SK-N-MC (cell line): ENCODE measurements around the gene PDE11A.

Experiments
- DNase-seq: peaks from one replicate; pipeline ENCODE4 v3.0.0-alpha.2; 2011; ENCODE audit warnings: low read depth, low spot score
- H3K27ac ChIP-seq: fragments of 200-600 bp; sonication (generic); 2 replicates; pipeline ENCODE4 v1.5.1; 2016; ENCODE audit warnings: mixed run types
- H3K36me3 ChIP-seq: fragments of 200-600 bp; sonication (generic); 2 replicates; pipeline ENCODE4 v1.6.1; 2017; ENCODE audit warnings: antibody characterized with exemption, low read length, mixed read lengths; ENCODE audit not compliant: insufficient read depth
- H3K4me3 ChIP-seq: fragments of 200-600 bp; sonication (generic); 2 replicates; pipeline ENCODE4 v1.5.1; 2016
- H3K9ac ChIP-seq: fragments of 200-600 bp; sonication (generic); 2 replicates; pipeline ENCODE4 v1.8.0; 2017; ENCODE audit warnings: mixed run types, mixed read lengths; ENCODE audit not compliant: insufficient read length
- H3K9me3 ChIP-seq: fragments of 200-600 bp; sonication (generic); 2 replicates; pipeline ENCODE4 v1.6.1; 2017; ENCODE audit warnings: low read depth, mild to moderate bottlenecking, antibody characterized with exemption, low read length, moderate library complexity, mixed read lengths
- EZH2 ChIP-seq: fragments of 200-600 bp; sonication (generic); IDR thresholded peaks from one replicate; pipeline ENCODE4 v1.6.1; 2017; ENCODE audit warnings: antibody characterized with exemption
- FOXP2 ChIP-seq: optimal IDR thresholded peaks from 2 replicates; pipeline ENCODE3; 2011; ENCODE audit warnings: mild to moderate bottlenecking, moderate library complexity; ENCODE audit not compliant: insufficient read depth; ENCODE audit errors: extremely low read length, control extremely low read depth
- POLR2AphosphoS5 ChIP-seq: IDR thresholded peaks from 2 replicates; pipeline ENCODE4 v1.6.1; 2012; ENCODE audit warnings: mild to moderate bottlenecking, low read depth, low read length, borderline replicate concordance

PDE11A gene

DNA sequence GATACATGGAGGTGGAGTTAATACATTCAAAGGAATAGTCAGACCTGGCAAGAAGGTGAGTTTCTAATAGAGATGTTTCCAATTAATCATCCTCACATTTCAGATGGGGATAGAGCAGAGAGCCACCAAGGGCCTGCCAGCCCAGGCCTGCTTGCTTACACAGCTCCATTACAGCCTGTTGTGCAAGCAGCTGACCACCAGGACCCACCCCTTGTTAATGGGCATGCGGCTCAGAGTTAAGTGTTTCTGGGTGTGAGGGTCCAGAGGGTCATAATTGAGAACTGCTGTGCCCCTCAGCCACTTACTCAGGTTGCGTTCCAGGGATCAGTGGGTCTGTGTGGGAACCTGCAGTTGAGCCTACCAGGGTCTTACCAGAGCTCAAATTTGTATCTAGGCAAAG, 480.2 kb downstream of the PDE11A start:
- Histone ChIP-seq H3K9me3 (no peaks in the 10 kb centered on the region), H3K4me3 (no peak overlapping the region), H3K9ac (no peak overlapping the region), H3K36me3 (no peaks in the 10 kb centered on the region), H3K27ac (no peak overlapping the region)
- no peak for DNase-seq
- TF ChIP-seq FOXP2 (no peak), EZH2 (no peak), POLR2AphosphoS5 (no peak)

DNA sequence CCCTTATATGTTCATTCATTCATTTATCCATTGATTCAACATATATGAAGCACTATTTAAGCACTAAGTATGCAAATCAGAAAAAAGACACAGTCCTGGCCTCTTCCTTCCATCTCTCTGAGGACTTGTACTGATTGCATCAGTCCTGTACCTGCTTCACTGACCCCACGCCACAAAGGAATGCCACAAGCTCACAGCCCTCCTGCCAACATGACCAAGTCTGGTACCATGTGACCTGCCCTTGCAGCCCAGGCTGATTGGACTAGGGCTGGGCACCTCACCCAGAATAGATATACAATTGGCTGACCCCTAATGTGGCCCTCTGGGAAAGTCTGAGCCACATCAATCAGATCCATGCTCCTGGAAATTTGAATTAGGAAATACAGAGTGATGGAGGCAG, 483.4 kb downstream of the PDE11A start:
- H3K4me3 ChIP-seq, result no peak overlapping the region
- TF ChIP-seq FOXP2, result no peak
- no peak for TF ChIP-seq EZH2
- no peak for TF ChIP-seq POLR2AphosphoS5
- no peaks in the 10 kb centered on the region for H3K36me3 ChIP-seq
- no peak for DNase-seq
- no peaks in the 10 kb centered on the region for H3K9me3 ChIP-seq
- H3K27ac ChIP-seq, result no peak overlapping the region
- no peak overlapping the region for H3K9ac ChIP-seq

DNA sequence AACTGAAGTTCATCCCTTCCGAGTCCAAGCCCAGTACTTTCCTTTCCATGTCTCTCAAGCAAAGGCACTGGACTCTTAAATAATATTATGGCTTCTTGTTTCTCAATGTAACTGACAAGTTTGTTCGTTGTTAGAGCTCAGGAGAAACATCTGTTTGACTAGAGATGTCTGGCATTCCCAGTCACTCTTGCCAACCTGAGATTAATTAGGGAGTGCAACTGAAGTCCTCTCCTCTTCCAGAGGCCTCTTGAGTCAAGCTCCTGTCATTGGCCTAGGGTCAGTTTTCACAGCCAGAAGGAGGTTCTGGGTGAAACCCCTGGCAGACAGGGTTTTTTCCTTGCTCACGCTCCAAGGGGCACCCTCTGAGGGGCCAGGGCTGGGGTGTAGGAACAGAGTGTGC, 483.9 kb downstream of the PDE11A start:
- TF ChIP-seq POLR2AphosphoS5 (no peak), EZH2 (no peak)
- Histone ChIP-seq H3K27ac (no peak overlapping the region), H3K4me3 (no peak overlapping the region), H3K9me3 (no peaks in the 10 kb centered on the region), H3K36me3 (no peaks in the 10 kb centered on the region), H3K9ac (no peak overlapping the region)
- DNase-seq, result no peak

DNA sequence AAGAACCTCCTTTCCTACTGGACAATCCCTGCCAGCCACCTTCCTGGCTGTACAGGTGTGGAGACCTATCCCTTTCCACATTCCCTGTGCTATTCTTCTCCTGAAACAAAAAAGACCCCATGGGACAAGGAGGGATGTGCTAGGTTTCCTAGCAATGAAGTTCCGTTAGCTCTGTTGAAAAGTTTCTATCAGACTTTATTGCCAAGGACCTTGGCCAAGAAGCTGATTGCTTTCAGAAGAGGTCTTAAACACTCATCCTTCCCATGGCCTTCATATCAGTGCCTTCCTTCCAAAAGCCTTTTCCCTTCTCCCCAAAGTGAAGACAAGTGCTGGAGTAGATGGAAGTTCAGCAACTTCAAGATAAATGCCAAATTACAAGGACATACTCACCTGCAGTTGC, 485.2 kb downstream of the PDE11A start:
- DNase-seq, result no peak
- no peak overlapping the region for H3K9ac ChIP-seq
- H3K4me3 ChIP-seq, result no peak overlapping the region
- H3K36me3 ChIP-seq, result no peaks in the 10 kb centered on the region
- no peak overlapping the region for H3K27ac ChIP-seq
- H3K9me3 ChIP-seq, result no peaks in the 10 kb centered on the region
- TF ChIP-seq POLR2AphosphoS5, result no peak

DNA sequence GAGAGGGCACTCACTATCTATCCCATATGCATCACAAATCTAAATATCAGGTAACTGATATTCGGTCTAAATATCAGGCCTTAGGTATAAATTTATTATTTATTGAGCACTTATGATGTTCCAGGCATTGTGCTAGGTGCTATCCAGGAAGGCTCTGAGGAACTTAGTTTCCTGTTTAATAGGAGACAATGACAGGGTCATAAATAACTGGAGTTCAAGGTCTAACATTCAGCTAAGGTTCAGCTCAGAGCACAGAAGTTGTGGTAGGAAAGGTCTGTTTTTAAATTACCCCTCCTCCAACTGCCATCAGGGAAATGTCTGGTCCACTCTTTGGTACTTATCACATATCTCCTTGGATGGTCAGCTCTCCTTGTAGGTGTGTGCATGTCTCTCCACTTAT, 486.4 kb downstream of the PDE11A start:
- no peak overlapping the region for H3K4me3 ChIP-seq
- no peak overlapping the region for H3K27ac ChIP-seq
- no peaks in the 10 kb centered on the region for H3K9me3 ChIP-seq
- no peaks in the 10 kb centered on the region for H3K36me3 ChIP-seq
- H3K9ac ChIP-seq, result no peak overlapping the region
- TF ChIP-seq POLR2AphosphoS5 (no peak), EZH2 (no peak), FOXP2 (no peak)
- no peak for DNase-seq

DNA sequence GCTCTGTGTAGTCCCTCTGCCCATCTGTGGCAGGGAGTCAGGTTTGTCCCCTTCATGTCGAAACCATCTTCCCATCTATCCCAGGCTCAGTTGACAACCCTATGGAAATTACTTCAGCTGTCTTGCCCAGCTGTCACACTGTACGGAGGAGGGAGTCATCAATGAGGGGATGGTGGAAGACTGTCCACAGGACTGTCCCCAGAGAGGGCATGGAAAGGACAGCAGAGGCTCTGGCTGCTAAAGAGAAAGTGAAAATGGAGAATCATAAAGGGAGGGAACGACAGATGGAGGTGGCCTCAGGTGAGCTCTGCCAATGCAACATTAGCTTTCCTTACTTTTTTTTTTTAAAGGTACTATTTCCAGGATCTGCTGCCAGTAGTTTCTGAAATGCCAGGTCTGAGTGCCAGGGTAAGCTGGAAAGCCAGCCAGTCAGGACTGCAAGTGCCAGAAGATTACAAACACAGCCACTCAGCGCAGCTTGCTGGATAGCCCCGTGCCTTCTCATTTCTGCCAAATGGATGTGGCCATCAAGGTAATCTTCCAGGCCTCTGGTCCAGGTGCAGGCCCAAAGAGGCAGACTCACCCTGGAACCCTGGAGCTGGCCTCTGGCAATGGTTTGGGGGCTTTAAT, 487.2 kb downstream of the PDE11A start:
- Histone ChIP-seq H3K9me3 (no peaks in the 10 kb centered on the region), H3K4me3 (no peak overlapping the region), H3K9ac (no peak overlapping the region), H3K36me3 (no peaks in the 10 kb centered on the region), H3K27ac (no peak overlapping the region)
- TF ChIP-seq EZH2 (no peak), FOXP2 (no peak), POLR2AphosphoS5 (no peak)
- no peak for DNase-seq

DNA sequence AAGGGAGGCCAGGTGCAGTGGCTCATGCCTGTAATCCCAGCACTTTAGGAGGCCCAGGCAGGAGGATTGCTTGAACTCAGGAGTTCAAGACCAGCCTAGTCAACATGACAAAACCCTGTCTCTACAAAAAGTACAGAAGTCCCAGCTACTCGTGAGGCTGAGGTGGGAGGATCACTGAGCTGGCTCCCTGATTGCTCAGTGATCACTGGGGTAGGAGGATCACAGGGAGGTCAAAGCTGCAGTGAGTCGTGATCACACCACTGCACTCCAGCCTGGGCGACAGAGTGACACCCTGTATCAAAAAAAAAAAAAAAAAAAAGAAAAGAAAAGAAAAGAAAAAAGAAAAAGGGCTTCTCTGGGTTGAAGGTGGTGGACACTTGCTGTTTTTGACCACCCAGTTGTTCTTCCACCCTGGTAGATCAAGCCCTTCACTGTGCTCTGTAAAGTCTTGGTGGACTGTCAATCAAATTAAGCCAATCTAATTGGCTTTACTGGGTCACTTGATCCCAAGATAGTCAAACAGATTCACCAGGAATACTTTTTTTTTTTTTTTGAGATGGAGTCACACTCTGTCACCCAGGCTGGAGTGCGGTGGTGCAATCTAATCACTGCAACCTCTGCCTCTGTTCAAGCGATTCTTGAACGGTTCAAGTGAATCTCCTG, 488.4 kb downstream of the PDE11A start:
- Histone ChIP-seq H3K4me3 (no peak overlapping the region), H3K9me3 (no peaks in the 10 kb centered on the region), H3K36me3 (no peaks in the 10 kb centered on the region), H3K9ac (no peak overlapping the region), H3K27ac (no peak overlapping the region)
- no peak for DNase-seq
- TF ChIP-seq POLR2AphosphoS5 (no peak), EZH2 (no peak), FOXP2 (no peak)

DNA sequence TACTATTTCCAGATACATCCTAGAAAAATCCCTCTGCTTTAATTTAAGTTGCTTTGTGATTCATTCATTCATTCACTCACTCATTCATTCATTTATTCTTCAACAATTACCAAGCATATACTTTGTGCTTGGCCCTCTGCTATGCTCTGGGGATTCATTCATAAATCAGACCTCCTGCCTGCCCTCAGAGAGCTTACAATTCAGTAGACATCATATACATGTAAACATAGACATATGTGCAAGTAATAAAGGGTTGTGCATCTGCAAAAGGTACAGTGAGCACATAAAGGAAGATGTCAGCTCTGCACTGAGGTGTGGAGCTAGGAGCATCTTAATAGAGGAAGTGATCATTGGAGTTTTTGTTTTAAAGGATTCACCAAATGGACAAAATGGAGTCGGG, 490.6 kb downstream of the PDE11A start:
- H3K9me3 ChIP-seq, result no peaks in the 10 kb centered on the region
- no peak overlapping the region for H3K4me3 ChIP-seq
- TF ChIP-seq FOXP2 (no peak), EZH2 (no peak), POLR2AphosphoS5 (no peak)
- DNase-seq, result no peak
- H3K27ac ChIP-seq, result no peak overlapping the region
- no peak overlapping the region for H3K9ac ChIP-seq
- H3K36me3 ChIP-seq, result no peaks in the 10 kb centered on the region

DNA sequence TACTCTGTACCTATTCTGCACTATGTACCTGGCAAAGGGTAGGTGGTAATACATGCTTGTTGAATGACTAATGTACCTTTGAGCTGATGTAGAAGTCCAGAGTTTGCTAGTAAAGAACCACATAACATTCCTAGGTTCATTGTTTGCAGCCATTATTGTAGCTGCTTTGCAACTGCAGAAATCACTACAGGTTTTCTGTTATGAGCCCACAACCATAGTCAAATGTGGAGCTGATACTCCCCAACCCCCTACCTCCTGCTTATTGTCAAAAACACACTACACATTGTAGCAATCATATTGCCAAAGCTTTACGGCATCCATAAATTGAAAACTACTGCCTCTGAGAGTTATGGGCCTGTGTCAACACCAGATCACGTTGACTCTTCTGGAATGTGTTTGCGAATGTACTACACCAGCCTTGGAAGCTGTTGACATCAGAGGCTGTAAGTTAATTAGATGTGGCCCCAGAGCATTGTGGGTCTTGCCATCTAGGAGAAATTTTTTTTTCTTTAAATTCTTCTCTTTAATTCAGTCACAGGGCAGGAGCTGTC, 493.0 kb downstream of the PDE11A start:
- TF ChIP-seq FOXP2 (no peak), EZH2 (no peak), POLR2AphosphoS5 (no peak)
- H3K9ac ChIP-seq, result no peak overlapping the region
- no peak overlapping the region for H3K27ac ChIP-seq
- no peak for DNase-seq
- no peaks in the 10 kb centered on the region for H3K36me3 ChIP-seq
- H3K9me3 ChIP-seq, result no peaks in the 10 kb centered on the region
- H3K4me3 ChIP-seq, result no peak overlapping the region
